Mesothelial cell of epicardium (in vitro differentiated cells): Measurements from ENCODE around the gene CXCR6. TPM values are rescaled to one million over a fixed set of nuclear protein-coding genes. Genes with fewer than 3 reads are reported as not detected.
"Not testable (repeated sequence)": the region's sequence is repeated elsewhere in the genome, so short reads cannot be mapped to it uniquely, and the experiment has no call there.

Experiments used
- DNase-seq, 2 experiments: peaks; one replicate each; pipeline ENCODE4 v3.0.0; 2021; ENCODE audit warnings: low spot score in 2 of 2; ENCODE audit not compliant: unreplicated experiment in 2 of 2
- H3K27ac Mint-ChIP-seq: 2 replicates; pipeline ENCODE4 v1.8.0; 2021; ENCODE audit warnings: mixed read lengths
- H3K27me3 Mint-ChIP-seq: 2 replicates; pipeline ENCODE4 v1.8.0; 2021; ENCODE audit warnings: low read depth, mixed read lengths
- H3K36me3 Mint-ChIP-seq: 2 replicates; pipeline ENCODE4 v1.8.0; 2021; ENCODE audit warnings: mixed read lengths
- H3K4me1 Mint-ChIP-seq: 2 replicates; pipeline ENCODE4 v1.8.0; 2021; ENCODE audit warnings: mixed read lengths
- H3K4me3 Mint-ChIP-seq: 2 replicates; pipeline ENCODE4 v1.8.0; 2021; ENCODE audit warnings: mild to moderate bottlenecking, moderate library complexity, mixed read lengths
- H3K9me3 Mint-ChIP-seq: 2 replicates; pipeline ENCODE4 v1.8.0; 2021; ENCODE audit warnings: mixed read lengths
- total RNA-seq: library from RNA; stranded (reverse); gene quantifications from 3 replicates; pipeline ENCODE4 v1.2.1, GENCODE V29; 2021
- TF ChIP-seq, protein P1 (sequence below): fragments of 200-600 bp; sonication (generic); IDR thresholded peaks from one replicate; pipeline ENCODE4 v1.5.0; 2021; ENCODE audit warnings: antibody characterized with exemption; ENCODE audit not compliant: unreplicated experiment

Gene CXCR6
- total RNA-seq, 1 donor from 2014 or later: not detected

GRCh38 chr3:45995236-45996192, 52.2 kb downstream of the CXCR6 start, which contains the start of gene FYCO1:
TSS of gene FYCO1 (minus strand) at chr3:45995824. CDS start at chr3:45984910, 10,914 bp downstream.
- no peaks in the 10 kb centered on the region for H3K9me3 Mint-ChIP-seq
- peak within 1 kb of the TSS; percentile 83 for H3K4me3 Mint-ChIP-seq
- peaks cover 23% of the 10 kb centered on the region for H3K27me3 Mint-ChIP-seq
- TF ChIP-seq, protein P1, sequence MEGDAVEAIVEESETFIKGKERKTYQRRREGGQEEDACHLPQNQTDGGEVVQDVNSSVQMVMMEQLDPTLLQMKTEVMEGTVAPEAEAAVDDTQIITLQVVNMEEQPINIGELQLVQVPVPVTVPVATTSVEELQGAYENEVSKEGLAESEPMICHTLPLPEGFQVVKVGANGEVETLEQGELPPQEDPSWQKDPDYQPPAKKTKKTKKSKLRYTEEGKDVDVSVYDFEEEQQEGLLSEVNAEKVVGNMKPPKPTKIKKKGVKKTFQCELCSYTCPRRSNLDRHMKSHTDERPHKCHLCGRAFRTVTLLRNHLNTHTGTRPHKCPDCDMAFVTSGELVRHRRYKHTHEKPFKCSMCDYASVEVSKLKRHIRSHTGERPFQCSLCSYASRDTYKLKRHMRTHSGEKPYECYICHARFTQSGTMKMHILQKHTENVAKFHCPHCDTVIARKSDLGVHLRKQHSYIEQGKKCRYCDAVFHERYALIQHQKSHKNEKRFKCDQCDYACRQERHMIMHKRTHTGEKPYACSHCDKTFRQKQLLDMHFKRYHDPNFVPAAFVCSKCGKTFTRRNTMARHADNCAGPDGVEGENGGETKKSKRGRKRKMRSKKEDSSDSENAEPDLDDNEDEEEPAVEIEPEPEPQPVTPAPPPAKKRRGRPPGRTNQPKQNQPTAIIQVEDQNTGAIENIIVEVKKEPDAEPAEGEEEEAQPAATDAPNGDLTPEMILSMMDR: no peak
- DNase-seq: peak; percentile 71 to 86
- H3K36me3 Mint-ChIP-seq: no peaks in the 10 kb centered on the region
- H3K4me1 Mint-ChIP-seq: peaks cover 3% of the 10 kb centered on the region
- H3K27ac Mint-ChIP-seq: peak within 1 kb of the TSS; percentile 81

DNA sequence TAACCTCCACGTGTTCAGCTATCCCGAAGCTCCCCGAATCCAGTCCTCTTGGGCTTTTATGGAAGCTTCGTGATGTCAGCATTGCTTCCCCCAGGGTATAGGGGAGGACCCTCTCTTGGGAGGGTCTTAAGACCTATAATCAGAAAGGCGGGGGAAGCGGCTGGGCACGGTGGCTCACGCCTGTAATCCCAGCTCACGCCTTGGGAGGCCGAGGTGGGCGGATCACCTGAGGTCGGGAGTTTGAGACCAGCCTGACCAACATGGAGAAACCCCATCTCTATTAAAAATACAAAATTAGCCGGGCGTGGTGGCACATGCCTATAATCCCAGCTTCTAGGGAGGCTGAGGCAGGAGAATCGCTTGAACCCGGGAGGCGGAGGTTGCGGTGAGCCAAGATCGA, 54.2 kb downstream of the CXCR6 start:
- not testable (repeated sequence) for H3K4me3 Mint-ChIP-seq, DNase-seq, H3K36me3 Mint-ChIP-seq, H3K27ac Mint-ChIP-seq, H3K4me1 Mint-ChIP-seq, H3K9me3 Mint-ChIP-seq
- H3K27me3 Mint-ChIP-seq: peaks cover 23% of the 10 kb centered on the region

- H3K36me3 Mint-ChIP-seq: no peaks in the 10 kb centered on the region
- H3K4me1 Mint-ChIP-seq: peaks cover 3% of the 10 kb centered on the region
- no peak overlapping the region for H3K4me3 Mint-ChIP-seq
- H3K27me3 Mint-ChIP-seq: peaks cover 23% of the 10 kb centered on the region
- TF ChIP-seq, protein P1: no peak
- no peak overlapping the region for H3K27ac Mint-ChIP-seq
- DNase-seq: no peak
- H3K9me3 Mint-ChIP-seq: no peaks in the 10 kb centered on the region
Observed at GRCh38 chr3:45997942-45998341, 54.7 kb downstream of the CXCR6 start.

Other genes with a start within 250 kb of the CXCR6 start
- 0.27 TPM in 1 of 3 replicates, not detected in the others for gene SLC6A20, start 146.9 kb upstream of the CXCR6 start, total RNA-seq
- gene LZTFL1, start 101.3 kb upstream of the CXCR6 start, total RNA-seq: 21.7 to 26.3 TPM (median 22.5 TPM) in 3 replicates
- gene CCR9, start 56.9 kb upstream of the CXCR6 start, total RNA-seq: not detected in 3 replicates
- gene FYCO1, start 52.4 kb downstream of the CXCR6 start, total RNA-seq: 23.1 to 24.3 TPM (median 24.1 TPM) in 3 replicates
- gene XCR1, start 84.0 kb downstream of the CXCR6 start, total RNA-seq: not detected in 3 replicates